Measurements from ENCODE around the gene SCAANT1.

SCAANT1 gene

DNA sequence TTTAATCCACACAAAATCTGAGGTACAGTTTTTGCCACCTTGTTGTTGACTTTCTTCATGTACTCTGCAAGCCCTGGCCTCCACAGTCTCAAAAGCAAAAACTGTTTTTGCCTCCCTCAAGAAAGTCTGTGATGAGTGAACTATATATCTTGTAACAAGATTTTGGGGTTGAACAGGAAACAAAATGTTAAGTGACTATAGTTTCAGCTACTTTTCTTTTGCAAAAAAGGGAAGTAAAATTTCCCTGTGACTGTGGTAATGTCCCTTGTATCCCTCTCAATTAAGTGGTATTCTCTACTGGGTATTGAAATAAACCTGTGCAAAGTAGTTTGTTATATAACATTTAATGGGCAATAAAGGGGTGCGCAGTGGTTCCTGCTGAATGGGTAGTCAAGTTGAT is 21.3 kb upstream of the SCAANT1 start:
- no peak for FAIRE-seq

DNA sequence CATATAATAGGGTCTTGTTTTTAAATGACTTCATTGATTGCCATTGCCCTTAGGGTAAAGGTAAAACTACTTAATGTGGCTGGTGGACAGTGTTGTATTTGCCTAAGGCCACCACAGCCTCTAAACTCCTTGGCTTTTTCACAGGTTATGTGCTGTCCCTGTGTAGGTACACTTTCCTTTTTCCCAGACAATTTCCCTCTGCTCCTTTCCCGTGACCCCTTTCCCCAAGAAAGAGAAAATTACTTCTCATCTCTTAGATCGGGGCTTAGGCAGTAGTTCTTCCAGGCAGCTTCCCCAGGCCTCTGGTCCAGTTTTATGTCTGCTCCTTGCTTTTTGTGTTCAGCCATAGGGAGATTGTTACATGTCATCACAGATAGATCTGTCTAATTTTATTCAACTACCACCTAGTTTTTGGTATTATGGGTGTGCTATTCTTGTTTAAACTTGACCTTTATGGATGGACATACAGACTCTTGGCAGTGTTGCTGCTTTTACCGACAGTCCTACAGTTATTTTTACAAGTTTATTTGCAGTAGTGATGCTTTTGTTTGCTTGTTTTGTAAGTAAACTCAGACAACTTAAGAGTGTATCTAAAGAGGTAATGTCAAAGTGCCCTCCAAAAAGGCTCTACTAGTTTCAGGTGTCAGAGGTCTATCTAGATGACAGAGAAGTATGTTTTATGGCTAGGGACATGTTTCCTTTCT is 20.5 kb upstream of the SCAANT1 start:
- no peak for FAIRE-seq

DNA sequence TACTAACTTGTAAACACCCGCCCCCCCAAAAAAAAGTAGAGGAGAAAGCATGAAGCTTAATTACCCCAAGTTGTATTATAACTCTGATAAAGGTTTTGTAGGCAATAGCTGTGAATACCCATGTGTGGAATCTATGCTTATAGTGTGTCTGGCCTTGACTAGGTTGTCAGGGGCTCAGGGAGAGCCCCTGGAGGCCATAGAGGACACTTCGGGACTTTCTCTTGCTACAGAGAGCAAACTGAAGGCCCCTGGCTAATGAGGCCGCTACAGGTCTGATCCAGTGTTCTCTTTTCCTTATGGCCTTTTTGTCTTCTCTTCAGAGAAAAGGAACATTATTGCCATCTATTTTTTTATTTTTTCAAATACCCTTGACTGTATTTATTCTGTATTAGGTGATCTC is 19.1 kb upstream of the SCAANT1 start:
- FAIRE-seq: no peak

GRCh38 chr3:63927422-63928280 is 15.5 kb upstream of the SCAANT1 start:
- no peak for FAIRE-seq

DNA sequence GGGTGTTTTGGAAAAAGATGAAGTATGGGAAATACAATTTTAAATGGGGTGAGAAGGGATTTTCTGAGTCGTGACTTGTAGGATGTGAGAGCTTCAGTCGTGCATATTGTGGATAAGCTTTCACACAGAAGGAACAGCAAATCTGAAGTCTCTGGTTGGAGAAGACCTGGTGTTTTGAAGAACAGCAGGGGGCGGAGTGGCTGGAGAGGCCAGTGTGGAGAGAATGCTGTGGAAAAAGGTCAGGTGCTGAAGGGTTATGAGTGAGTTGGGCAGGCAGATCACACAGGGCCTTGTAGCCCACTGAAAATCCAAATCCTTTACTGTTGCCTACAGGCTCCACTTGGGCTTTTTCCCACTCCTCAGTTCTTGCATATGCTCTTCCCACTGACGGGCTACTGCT is 14.1 kb upstream of the SCAANT1 start:
- FAIRE-seq: no peak

GRCh38 chr3:63922491-63923199 is 10.5 kb upstream of the SCAANT1 start:
- FAIRE-seq: no peak

GRCh38 chr3:63921741-63922482 is 9.7 kb upstream of the SCAANT1 start:
- no peak for FAIRE-seq

- no peak for FAIRE-seq
These were observed 7.8 kb upstream of the SCAANT1 start for GRCh38 chr3:63920001-63920400.

DNA sequence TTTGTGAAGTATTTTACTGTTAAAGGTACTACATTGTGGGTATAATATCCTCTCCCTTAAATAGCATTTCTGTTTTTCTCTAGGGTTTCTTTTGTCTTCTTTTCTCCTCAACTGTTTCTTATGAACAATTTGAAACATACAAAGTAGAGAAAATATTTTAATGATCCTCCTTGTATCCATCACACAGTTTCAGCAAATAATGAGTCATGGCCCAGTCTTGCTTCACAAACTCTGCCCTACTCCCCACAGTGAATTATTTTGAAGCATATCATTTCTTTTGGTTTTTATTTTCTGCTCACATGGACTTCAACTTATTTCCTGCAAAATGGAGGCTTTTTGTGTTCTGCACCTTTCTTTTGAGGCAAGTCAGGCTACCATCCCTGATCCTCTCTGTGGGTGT is 6.1 kb upstream of the SCAANT1 start:
- no peak for FAIRE-seq

GRCh38 chr3:63914312-63914711 is 2.1 kb upstream of the SCAANT1 start:
- FAIRE-seq: no peak

- FAIRE-seq: no peak
These were observed 795 bp upstream of the SCAANT1 start for GRCh38 chr3:63912768-63913588.

- FAIRE-seq: no peak
These were observed 692 bp downstream of the SCAANT1 start for GRCh38 chr3:63911509-63911872.

GRCh38 chr3:63910891-63911290 is 1.3 kb downstream of the SCAANT1 start:
- FAIRE-seq: no peak

- no peak for FAIRE-seq
These were observed 2.2 kb downstream of the SCAANT1 start for GRCh38 chr3:63910001-63910400.

DNA sequence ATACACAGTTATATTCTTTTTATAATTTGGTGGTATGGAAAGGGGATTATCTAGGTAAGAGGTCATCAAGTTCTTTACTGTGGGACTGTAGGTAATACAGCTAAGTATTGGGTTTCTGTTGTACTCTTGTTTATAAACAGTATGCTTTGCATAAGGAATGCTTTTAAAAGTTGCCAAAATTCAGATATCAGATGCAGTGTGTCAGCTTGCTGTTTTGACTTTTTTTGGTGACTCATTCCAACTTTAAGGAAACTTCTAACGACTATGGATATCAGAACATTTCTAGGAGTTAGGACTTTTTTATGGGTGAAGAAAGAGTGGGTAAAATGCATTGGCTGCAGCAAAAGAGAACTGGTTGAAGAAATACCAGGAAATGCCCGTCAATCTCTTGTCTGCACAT is 2.8 kb downstream of the SCAANT1 start:
- FAIRE-seq: no peak

- FAIRE-seq: no peak
These were observed 3.4 kb downstream of the SCAANT1 start for GRCh38 chr3:63908776-63909175.

GRCh38 chr3:63908081-63908736 is 4.0 kb downstream of the SCAANT1 start:
- FAIRE-seq: no peak

DNA sequence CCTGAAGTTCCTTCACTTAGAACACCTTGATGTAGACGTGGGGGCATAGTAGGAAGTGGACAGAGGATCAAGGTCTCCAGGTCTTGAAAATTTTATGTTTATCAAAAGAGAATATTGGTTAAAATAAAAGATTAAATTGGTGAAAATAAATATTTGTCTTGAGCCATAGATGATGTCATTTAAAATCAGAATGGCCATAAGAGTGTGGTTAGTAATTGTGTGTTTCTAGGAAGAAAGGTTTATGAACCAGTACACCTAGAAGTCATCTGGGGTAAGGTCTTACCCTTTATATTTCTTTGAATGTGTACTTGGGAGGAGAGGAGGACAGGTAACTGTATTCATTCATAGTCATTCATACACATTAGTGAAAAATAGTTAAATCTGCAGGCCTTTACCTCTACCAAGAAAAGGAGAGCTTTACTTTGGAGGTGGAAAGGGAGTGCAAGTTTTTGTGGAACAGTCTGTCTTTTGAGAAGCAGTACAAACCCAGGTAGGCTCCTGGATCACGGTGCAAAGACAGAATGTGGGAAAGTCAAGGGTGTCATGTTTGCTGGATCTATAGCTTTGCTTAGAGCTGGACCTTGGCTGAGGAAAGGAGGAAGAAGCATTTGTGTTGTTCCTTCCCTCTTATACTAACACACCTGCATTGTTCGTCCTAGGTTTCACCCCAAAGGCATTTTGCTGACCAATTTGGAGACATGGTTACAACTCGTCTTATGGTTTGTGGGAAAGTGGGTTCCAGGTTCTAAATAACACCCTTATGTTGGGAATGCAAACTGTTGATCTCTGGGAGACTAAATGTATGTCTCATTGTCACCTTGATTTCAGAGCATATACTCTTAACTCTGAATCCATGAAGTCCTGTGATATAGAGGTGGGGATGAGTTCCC is 6.2 kb downstream of the SCAANT1 start:
- no peak for FAIRE-seq

DNA sequence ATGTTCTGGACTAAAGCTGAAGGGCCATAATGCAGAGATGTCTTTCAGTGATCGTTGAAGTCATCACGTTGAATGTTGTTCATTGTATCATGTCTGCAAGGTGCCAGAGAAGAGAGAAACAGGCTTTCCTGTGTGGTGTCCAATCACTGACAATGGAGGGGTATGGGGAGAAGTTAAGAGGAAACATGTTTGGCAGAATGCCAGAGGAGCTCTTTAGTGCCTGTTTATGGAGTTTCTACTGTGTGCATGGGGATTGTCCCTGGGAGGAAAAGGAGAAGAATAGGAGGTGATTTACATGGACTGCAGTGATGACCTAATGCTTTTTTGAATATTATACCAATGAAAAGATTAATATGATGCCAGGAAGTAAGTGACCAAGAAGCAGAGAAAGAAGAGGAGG is 11.7 kb downstream of the SCAANT1 start:
- FAIRE-seq: no peak

GRCh38 chr3:63900010-63900409 is 12.2 kb downstream of the SCAANT1 start:
- no peak for FAIRE-seq

Measured in colon (tissue), 2 donors.